ENCODE measurements around the gene ZNF831.

GRCh38 chr20:59195316-59195993 lies 31.8 kb downstream of the ZNF831 start:
- TF ChIP-seq POLR2AphosphoS5 (IDR thresholded peaks at IDR 0.05; ENCODE audit: low read depth, low read length) (no peak), POLR2A (IDR thresholded peaks at IDR 0.05; ENCODE audit: low read depth, low read length) (no peak)

Measured in GM12891 (cell line).